ENCODE data around the gene PEX11G.
A peak's percentile ranks its signal among the peaks of the same experiment; 100 is the strongest.

PEX11G gene

GRCh38 chr19:7507884-7508283, 19.0 kb upstream of the PEX11G start:
- TF ChIP-seq CTCF (conservative IDR thresholded peaks at IDR 0.05) (no peak), ZFX (IDR thresholded peaks at IDR 0.05) (no peak)
- H3K27ac ChIP-seq, result no peak overlapping the region

GRCh38 chr19:7506385-7507328, 17.8 kb upstream of the PEX11G start:
- TF ChIP-seq ZFX (IDR thresholded peaks at IDR 0.05) (no peak), CTCF (conservative IDR thresholded peaks at IDR 0.05) (no peak)
- peak overlapping the region; percentile 34; the same call in 1 of the 2 replicates for H3K27ac ChIP-seq

- TF ChIP-seq ZFX (IDR thresholded peaks at IDR 0.05) (no peak), CTCF (conservative IDR thresholded peaks at IDR 0.05) (no peak)
- peak overlapping the region; percentile 34 for H3K27ac ChIP-seq
Observed at GRCh38 chr19:7505682-7506384, 17.0 kb upstream of the PEX11G start.

- TF ChIP-seq CTCF (conservative IDR thresholded peaks at IDR 0.05) (no peak), ZFX (IDR thresholded peaks at IDR 0.05) (no peak)
- peak overlapping the region; percentile 34; the same call in 1 of the 2 replicates for H3K27ac ChIP-seq
Observed at GRCh38 chr19:7505288-7505681, 16.4 kb upstream of the PEX11G start.

GRCh38 chr19:7504684-7505083, 15.8 kb upstream of the PEX11G start:
- no peak overlapping the region for H3K27ac ChIP-seq
- no peak for TF ChIP-seq ZFX (IDR thresholded peaks at IDR 0.05)
- TF ChIP-seq CTCF (conservative IDR thresholded peaks at IDR 0.05), result no peak

- no peak overlapping the region for H3K27ac ChIP-seq
- TF ChIP-seq CTCF (conservative IDR thresholded peaks at IDR 0.05) (no peak), ZFX (IDR thresholded peaks at IDR 0.05) (no peak)
Observed at GRCh38 chr19:7502552-7502951, 13.7 kb upstream of the PEX11G start.
